WTC11 (cell line): ENCODE measurements around the gene RCN1. TPM values are rescaled to one million over a fixed set of nuclear protein-coding genes. Genes with fewer than 3 reads are reported as not detected.

Experiments
- ATAC-seq: fragments of 200-7000 bp; cut with Tn5 transposase; 2 replicates; pipeline ENCODE4 v1.10.0; 2021; ENCODE audit warnings: mild to moderate bottlenecking, moderate library complexity
- CTCF ChIA-PET: fragments of 300-600 bp; sonication (Branson Sonifier 250); formaldehyde crosslinking; loops from one replicate; lab custom pipeline; 2021; ENCODE audit warnings: antibody characterized with exemption; lab: Charles Lee
- POLR2A ChIA-PET: fragments of 350-600 bp; sonication (Branson Sonifier 250); formaldehyde crosslinking; loops from one replicate; lab custom pipeline; 2021; ENCODE audit warnings: antibody characterized with exemption; lab: Charles Lee
- DNase-seq: peaks from one replicate; pipeline ENCODE4 v3.0.0; 2021; ENCODE audit warnings: low spot score
- H3K27ac Mint-ChIP-seq: 2 replicates; pipeline ENCODE4 v1.8.0; 2021; ENCODE audit warnings: mixed read lengths
- H3K27me3 Mint-ChIP-seq: 2 replicates; pipeline ENCODE4 v1.8.0; 2021; ENCODE audit warnings: low read depth, mild to moderate bottlenecking, moderate library complexity, mixed read lengths
- H3K36me3 Mint-ChIP-seq: 2 replicates; pipeline ENCODE4 v1.8.0; 2021; ENCODE audit warnings: mixed read lengths
- H3K4me1 Mint-ChIP-seq: 2 replicates; pipeline ENCODE4 v1.8.0; 2022; ENCODE audit warnings: mixed read lengths
- H3K4me3 Mint-ChIP-seq: 2 replicates; pipeline ENCODE4 v1.8.0; 2021; ENCODE audit warnings: mild to moderate bottlenecking, moderate library complexity, mixed read lengths
- H3K9me3 Mint-ChIP-seq: 2 replicates; pipeline ENCODE4 v1.8.0; 2021; ENCODE audit warnings: mixed read lengths
- EMX1 ChIP-seq: fragments of 250-450 bp; sonication (Bioruptor Pico); IDR thresholded peaks from 2 replicates; pipeline ENCODE4 v1.8.0; 2021; ENCODE audit warnings: mild to moderate bottlenecking
- ERG ChIP-seq: fragments of 250-450 bp; sonication (Bioruptor Pico); IDR thresholded peaks from 2 replicates; pipeline ENCODE4 v1.8.0; 2021; ENCODE audit warnings: mild to moderate bottlenecking
- FOXK1 ChIP-seq: sonication (generic); formaldehyde crosslinking; IDR thresholded peaks from 2 replicates; pipeline ENCODE4 v1.8.0; 2022; ENCODE audit warnings: mild to moderate bottlenecking, moderate library complexity, missing genetic modification reagents
- GABPB1 ChIP-seq: sonication (generic); formaldehyde crosslinking; IDR thresholded peaks from 2 replicates; pipeline ENCODE4 v1.8.1; 2023; ENCODE audit warnings: mild to moderate bottlenecking, missing genetic modification reagents
- KAT7 ChIP-seq: sonication (generic); formaldehyde crosslinking; IDR thresholded peaks from 2 replicates; pipeline ENCODE4 v1.8.1; 2023; ENCODE audit warnings: missing genetic modification reagents, mild to moderate bottlenecking, borderline replicate concordance
- MAX ChIP-seq: sonication (generic); formaldehyde crosslinking; IDR thresholded peaks from 2 replicates; pipeline ENCODE4 v1.8.0; 2022; ENCODE audit warnings: mild to moderate bottlenecking, missing genetic modification reagents
- NFE2L1 ChIP-seq: sonication (generic); formaldehyde crosslinking; IDR thresholded peaks from 2 replicates; pipeline ENCODE4 v1.8.1; 2023; ENCODE audit warnings: missing genetic modification reagents
- NFYB ChIP-seq: sonication (generic); formaldehyde crosslinking; conservative IDR thresholded peaks from 2 replicates; pipeline ENCODE4 v1.8.0; 2022; ENCODE audit warnings: low read depth, missing genetic modification reagents
- NR1H2 ChIP-seq: sonication (generic); formaldehyde crosslinking; IDR thresholded peaks from 2 replicates; pipeline ENCODE4 v1.9.0; 2021; ENCODE audit warnings: mild to moderate bottlenecking, moderate library complexity, missing genetic modification reagents
- NR2C2 ChIP-seq: sonication (generic); formaldehyde crosslinking; IDR thresholded peaks from 2 replicates; pipeline ENCODE4 v1.8.0; 2022; ENCODE audit warnings: mild to moderate bottlenecking, missing genetic modification reagents
- RORB ChIP-seq: fragments of 250-450 bp; sonication (Bioruptor Pico); IDR thresholded peaks from 2 replicates; pipeline ENCODE4 v1.9.0; 2021; ENCODE audit warnings: mild to moderate bottlenecking
- SMAD4 ChIP-seq: sonication (generic); formaldehyde crosslinking; IDR thresholded peaks from 2 replicates; pipeline ENCODE4 v1.8.0; 2022; ENCODE audit warnings: mild to moderate bottlenecking, missing genetic modification reagents
- SP1 ChIP-seq: sonication (generic); formaldehyde crosslinking; conservative IDR thresholded peaks from 2 replicates; pipeline ENCODE4 v1.8.1; 2022; ENCODE audit warnings: missing genetic modification reagents
- STAT6 ChIP-seq: sonication (generic); formaldehyde crosslinking; conservative IDR thresholded peaks from 2 replicates; pipeline ENCODE4 v1.8.1; 2023; ENCODE audit warnings: mild to moderate bottlenecking, low read depth, missing genetic modification reagents, moderate library complexity
- TEAD1 ChIP-seq: sonication (generic); formaldehyde crosslinking; IDR thresholded peaks from 2 replicates; pipeline ENCODE4 v1.8.0; 2022; ENCODE audit warnings: mild to moderate bottlenecking, missing genetic modification reagents
- USF2 ChIP-seq: sonication (generic); formaldehyde crosslinking; IDR thresholded peaks from 2 replicates; pipeline ENCODE4 v1.8.1; 2023; ENCODE audit warnings: mild to moderate bottlenecking, missing genetic modification reagents, moderate library complexity
- ZNF121 ChIP-seq: sonication (generic); formaldehyde crosslinking; IDR thresholded peaks from 2 replicates; pipeline ENCODE4 v1.8.0; 2023; ENCODE audit warnings: missing genetic modification reagents
- ZNF232 ChIP-seq: sonication (generic); formaldehyde crosslinking; IDR thresholded peaks from 2 replicates; pipeline ENCODE4 v1.8.0; 2022; ENCODE audit warnings: mild to moderate bottlenecking, missing genetic modification reagents
- ZNF671 ChIP-seq: fragments of 250-450 bp; sonication (Bioruptor Pico); IDR thresholded peaks from 2 replicates; pipeline ENCODE4 v1.8.0; 2021; ENCODE audit warnings: mild to moderate bottlenecking
- ZSCAN18 ChIP-seq: fragments of 250-450 bp; sonication (Bioruptor Pico); IDR thresholded peaks from 2 replicates; pipeline ENCODE4 v2.1.2; 2022; ENCODE audit warnings: mild to moderate bottlenecking, moderate library complexity
- total RNA-seq: library from RNA; stranded (reverse); gene quantifications from 3 replicates; pipeline ENCODE4 v1.2.3, GENCODE V29; 2021

Gene RCN1
- total RNA-seq, 1 experiment from 2014 or later = 96.2 TPM

GRCh38 chr11:32137263-32137662 is 46.4 kb downstream of the RCN1 start (continued):
- no peak for TF ChIP-seq NR2C2 (CRISPR knock-in tag)
- no peak for TF ChIP-seq SMAD4 (CRISPR knock-in tag)
- no peak for TF ChIP-seq ERG (CRISPR knock-in tag)
- TF ChIP-seq NFE2L1 (CRISPR knock-in tag) = no peak
- no peak for TF ChIP-seq GABPB1 (CRISPR knock-in tag)
- TF ChIP-seq, all 79 proteins: peak for 0

- H3K36me3 Mint-ChIP-seq = no peaks in the 10 kb centered on the region
- POLR2A ChIA-PET = no interaction called here
- no peak for ATAC-seq
- TF ChIP-seq EMX1 (CRISPR knock-in tag) (no peak), MAX (CRISPR knock-in tag) (no peak), ZNF121 (no peak)
- TF ChIP-seq, all 79 proteins: peak for 0
- Mint-ChIP-seq H3K27ac (no peak overlapping the region), H3K4me1 (no peaks in the 10 kb centered on the region), H3K4me3 (no peak overlapping the region), H3K27me3 (no peaks in the 10 kb centered on the region; the same call in 1 of the 2 replicates), H3K9me3 (peaks cover 17% of the 10 kb centered on the region)
- DNase-seq = no peak
- CTCF ChIA-PET = no interaction called here
Observed at GRCh38 chr11:32137869-32138268, 47.0 kb downstream of the RCN1 start.

- no peak for ATAC-seq
- TF ChIP-seq STAT6 (CRISPR knock-in tag) (no peak), RORB (CRISPR knock-in tag) (no peak), NFYB (CRISPR knock-in tag) (no peak), SP1 (CRISPR knock-in tag) (no peak), KAT7 (CRISPR knock-in tag) (no peak), ZNF671 (CRISPR knock-in tag) (no peak), NR1H2 (CRISPR knock-in tag) (no peak), ZSCAN18 (CRISPR knock-in tag) (no peak), FOXK1 (CRISPR knock-in tag) (no peak), EMX1 (CRISPR knock-in tag) (no peak)
- no peaks in the 10 kb centered on the region for H3K4me1 Mint-ChIP-seq
- H3K36me3 Mint-ChIP-seq = no peaks in the 10 kb centered on the region
- peaks cover 19% of the 10 kb centered on the region for H3K9me3 Mint-ChIP-seq
- no peak overlapping the region for H3K27ac Mint-ChIP-seq
- POLR2A ChIA-PET = no interaction called here
- H3K27me3 Mint-ChIP-seq = no peaks in the 10 kb centered on the region
- no peak for DNase-seq
- H3K4me3 Mint-ChIP-seq = no peak overlapping the region
- CTCF ChIA-PET = no interaction called here
Observed at GRCh38 chr11:32138902-32139301, 48.0 kb downstream of the RCN1 start.

GRCh38 chr11:32139896-32140520 is 49.1 kb downstream of the RCN1 start:
- DNase-seq (no peak), ATAC-seq (no peak)
- Mint-ChIP-seq H3K4me3 (no peak overlapping the region), H3K27me3 (no peaks in the 10 kb centered on the region), H3K4me1 (no peaks in the 10 kb centered on the region), H3K27ac (no peak overlapping the region), H3K9me3 (peaks cover 24% of the 10 kb centered on the region), H3K36me3 (no peaks in the 10 kb centered on the region)
- ChIA-PET CTCF (no interaction called here), POLR2A (no interaction called here)
- TF ChIP-seq TEAD1 (CRISPR knock-in tag) (no peak), SP1 (CRISPR knock-in tag) (no peak), ZNF232 (CRISPR knock-in tag) (no peak), USF2 (CRISPR knock-in tag) (no peak), STAT6 (CRISPR knock-in tag) (no peak)
